ENCODE results near the gene DHX16. TPM values are rescaled to one million over a fixed set of nuclear protein-coding genes. Genes with fewer than 3 reads are reported as not detected.
A peak's percentile ranks its signal among the peaks of the same experiment; 100 is the strongest.

The DHX16 gene
- total RNA-seq, 5 donors from 2014 or later (not counting 1 experiment from before 2014, with no cell fraction given), result 29.0 to 51.9 (median 46.2) TPM

DNA sequence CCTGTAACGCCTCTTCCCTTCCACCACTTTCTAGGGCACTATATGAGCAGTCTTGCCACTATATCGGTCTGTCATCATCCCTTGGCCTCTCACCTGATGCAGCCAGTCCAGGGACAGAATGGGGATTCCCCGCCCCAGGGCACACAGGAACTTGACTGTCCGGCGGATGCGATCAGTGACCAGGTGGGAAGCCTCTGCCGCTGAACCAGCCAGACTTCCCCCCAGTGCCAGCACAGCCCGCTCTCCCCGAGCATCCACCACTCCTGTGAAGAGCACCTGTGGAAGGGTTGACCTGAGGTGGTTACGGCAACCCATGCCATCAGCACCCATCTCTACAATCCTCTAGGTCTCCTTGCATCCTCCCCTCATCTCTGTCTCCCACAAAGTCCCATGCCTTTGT, 30.2 kb upstream of the DHX16 start:
- WGBS (ENCODE audit: insufficient coverage), result 96% methylated on average over 6 of the region's 10 CpGs

DNA sequence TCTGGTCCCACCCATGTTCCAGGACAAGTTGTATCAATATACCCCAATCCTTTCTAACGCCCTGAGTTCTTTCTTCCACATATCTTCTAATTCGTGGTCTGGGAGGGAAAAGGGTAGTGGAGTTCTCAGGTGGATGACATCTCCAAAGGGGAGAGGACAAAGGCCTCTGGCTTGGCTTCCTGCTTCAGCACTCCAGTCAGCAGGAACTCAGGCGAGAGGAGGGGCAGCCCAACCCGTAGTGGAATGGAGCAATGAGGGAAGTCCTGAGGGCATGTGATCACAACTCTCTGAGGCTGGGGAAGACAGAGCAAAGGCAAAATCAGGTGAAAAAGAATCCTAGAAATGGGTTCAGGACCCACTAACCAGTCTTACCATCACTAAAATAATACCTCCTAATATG, 27.5 kb upstream of the DHX16 start:
- no peak overlapping the region for H3K27ac Mint-ChIP-seq
- Histone ChIP-seq H3K27me3 (replicated peaks in 1 of 2; ENCODE audit: control insufficient read depth in 2 of 2, extremely low read depth in 1 of 2, insufficient read depth in 2 of 2, low read length in 1 of 2) (no peaks in the 10 kb centered on the region), H3K36me3 (ENCODE audit: control insufficient read depth in 2 of 2, extremely low read depth in 1 of 2, insufficient read depth in 1 of 2, low read length in 1 of 2) (peaks cover 13 to 23% of the 10 kb centered on the region in 2 donors), H3K4me3 (ENCODE audit: control insufficient read depth in 1 of 2, extremely low read depth in 1 of 2, low read length in 1 of 2) (no peak overlapping the region), H3K9me3 (no peaks in the 10 kb centered on the region), H3K27ac (ENCODE audit: low read length) (no peak overlapping the region), H3K4me1 (ENCODE audit: control insufficient read depth in 1 of 2, extremely low read depth in 1 of 2, insufficient read depth in 2 of 2, low read length in 2 of 2) (no peaks in the 10 kb centered on the region)
- no peaks in the 10 kb centered on the region for H3K27me3 Mint-ChIP-seq
- POLR2A ChIA-PET, result interaction anchor here in 1 of 2 donors (0.6 kb wide), 1 partner anchor 539 kb away, joined by 5 read pairs; the partner anchor contains the start of gene TRIM10
- peaks cover 40% of the 10 kb centered on the region for H3K36me3 Mint-ChIP-seq
- DNase-seq (no peak), ATAC-seq (replicated peaks in 1 of 4) (no peak)
- H3K4me3 Mint-ChIP-seq, result no peak overlapping the region
- CTCF ChIA-PET, result interaction anchor here in 1 of 2 donors (0.5 to 1.0 kb wide), 2 partner anchors 21 to 147 kb away, joined by 3 to 5 read pairs; no protein-coding TSS in a partner anchor
- no CpG with 5 or more reads among the region's 4 CpGs for WGBS (ENCODE audit: insufficient coverage)
- no peaks in the 10 kb centered on the region for H3K9me3 Mint-ChIP-seq
- H3K4me1 Mint-ChIP-seq, result no peaks in the 10 kb centered on the region

More for the DNA sequence above, 30.2 kb upstream of the DHX16 start:
- no peaks in the 10 kb centered on the region for H3K4me1 Mint-ChIP-seq
- peaks cover 55% of the 10 kb centered on the region for H3K36me3 Mint-ChIP-seq
- Histone ChIP-seq H3K4me3 (ENCODE audit: control insufficient read depth in 1 of 2, extremely low read depth in 1 of 2, low read length in 1 of 2) (no peak overlapping the region), H3K27me3 (replicated peaks in 1 of 2; ENCODE audit: control insufficient read depth in 2 of 2, extremely low read depth in 1 of 2, insufficient read depth in 2 of 2, low read length in 1 of 2) (no peaks in the 10 kb centered on the region), H3K9me3 (no peaks in the 10 kb centered on the region), H3K36me3 (ENCODE audit: control insufficient read depth in 2 of 2, extremely low read depth in 1 of 2, insufficient read depth in 1 of 2, low read length in 1 of 2) (peaks cover 13 to 30% of the 10 kb centered on the region in 2 donors), H3K27ac (ENCODE audit: low read length) (no peak overlapping the region), H3K4me1 (ENCODE audit: control insufficient read depth in 1 of 2, extremely low read depth in 1 of 2, insufficient read depth in 2 of 2, low read length in 2 of 2) (no peaks in the 10 kb centered on the region)
- no peak overlapping the region for H3K27ac Mint-ChIP-seq
- ChIA-PET POLR2A (no interaction called here), CTCF (no interaction called here)
- no peak for DNase-seq
- no peaks in the 10 kb centered on the region for H3K27me3 Mint-ChIP-seq
- no peak overlapping the region for H3K4me3 Mint-ChIP-seq
- ATAC-seq (replicated peaks in 1 of 4), result no peak
- H3K9me3 Mint-ChIP-seq, result no peaks in the 10 kb centered on the region

DNA sequence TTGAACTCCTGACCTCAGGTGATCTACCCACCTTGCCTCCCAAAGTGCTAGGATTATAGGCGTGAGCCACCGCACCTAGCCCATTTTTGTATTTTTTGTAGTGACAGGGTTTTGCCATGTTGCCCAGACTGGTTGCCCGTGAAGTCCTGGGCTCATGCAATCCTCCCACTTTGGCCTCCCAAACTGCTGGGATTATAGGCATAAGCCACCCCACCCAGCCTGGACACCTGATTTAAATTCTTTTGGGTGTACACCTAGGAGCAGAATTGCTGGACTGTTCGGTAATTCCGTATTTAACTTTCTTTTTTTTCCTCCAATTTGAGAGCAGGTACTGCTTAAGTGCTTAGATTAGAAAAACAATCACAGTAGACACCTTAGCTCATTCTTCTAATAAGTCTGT, 23.6 kb upstream of the DHX16 start:
- POLR2A ChIA-PET, result no interaction called here

DNA sequence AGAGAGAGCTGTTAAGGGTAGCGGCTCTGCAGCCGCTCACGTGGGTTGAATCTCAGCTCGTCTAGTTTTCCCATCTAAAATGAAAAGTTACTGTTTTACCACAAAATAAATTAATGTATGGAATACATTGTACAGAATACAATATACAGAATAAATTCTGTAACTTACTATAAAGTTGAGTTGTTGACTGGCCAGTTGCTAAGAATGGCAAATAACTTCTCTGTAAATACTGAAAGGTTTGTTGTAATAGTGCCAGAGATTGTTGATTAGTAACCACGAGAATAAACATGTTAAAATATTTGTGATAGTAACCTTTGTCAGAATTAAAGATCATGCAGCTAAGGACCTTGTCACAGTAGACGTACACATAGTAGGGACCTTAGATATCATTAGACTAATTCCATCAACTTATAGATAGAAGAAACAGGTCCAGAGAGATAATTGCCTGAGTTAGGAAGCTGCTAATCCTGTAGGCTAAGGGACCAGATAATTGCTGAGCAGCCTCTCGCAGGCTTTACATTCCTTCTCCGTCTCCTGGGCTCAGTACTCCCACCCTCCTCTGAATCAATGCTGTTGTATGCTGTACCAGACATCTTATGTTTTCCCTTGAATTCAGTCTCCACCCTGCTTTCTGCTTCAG, 18.5 kb upstream of the DHX16 start:
- H3K27me3 Mint-ChIP-seq, result no peaks in the 10 kb centered on the region
- peaks cover 41 to 46% (median 45%) of the 10 kb centered on the region in 3 donors for H3K4me1 Mint-ChIP-seq
- no peaks in the 10 kb centered on the region for H3K36me3 ChIP-seq (ENCODE audit: control insufficient read depth in 2 of 2, extremely low read depth in 1 of 2, insufficient read depth in 1 of 2, low read length in 1 of 2)
- peak overlapping the region; percentile 20 for H3K27ac ChIP-seq (ENCODE audit: low read length)
- CTCF ChIA-PET, result interaction anchor here in 1 of 2 donors (0.7 to 1.5 kb wide), 3 partner anchors 12 to 39 kb away, joined by 3 to 4 read pairs (median 4); partner anchors contain the start of gene DHX16
- H3K4me1 ChIP-seq (ENCODE audit: control insufficient read depth in 1 of 2, extremely low read depth in 1 of 2, insufficient read depth in 2 of 2, low read length in 2 of 2), result peaks cover 21 to 42% of the 10 kb centered on the region in 2 experiments
- ATAC-seq (replicated peaks in 1 of 4) (no peak), DNase-seq (no peak)
- POLR2A ChIA-PET, result no interaction called here
- no peaks in the 10 kb centered on the region for H3K9me3 Mint-ChIP-seq
- H3K27ac Mint-ChIP-seq, result peak overlapping the region; percentile 84 to 87
- 100% methylated on average over 1 of the region's 8 CpGs for WGBS (ENCODE audit: insufficient coverage)
- no peaks in the 10 kb centered on the region for H3K27me3 ChIP-seq (replicated peaks in 1 of 2; ENCODE audit: control insufficient read depth in 2 of 2, extremely low read depth in 1 of 2, insufficient read depth in 2 of 2, low read length in 1 of 2)
- H3K4me3 Mint-ChIP-seq, result peak overlapping the region; percentile 82 to 96 (median 86)
- no peaks in the 10 kb centered on the region for H3K9me3 ChIP-seq
- no peaks in the 10 kb centered on the region for H3K36me3 Mint-ChIP-seq
- peak overlapping the region; percentile 57 to 72 for H3K4me3 ChIP-seq (ENCODE audit: control insufficient read depth in 1 of 2, extremely low read depth in 1 of 2, low read length in 1 of 2)

More for the DNA sequence above, 23.6 kb upstream of the DHX16 start:
- ATAC-seq (replicated peaks in 1 of 4) (no peak), DNase-seq (no peak)
- peaks cover 11% of the 10 kb centered on the region for H3K36me3 Mint-ChIP-seq
- CTCF ChIA-PET, result no interaction called here
- Histone ChIP-seq H3K27ac (ENCODE audit: low read length) (no peak overlapping the region), H3K36me3 (ENCODE audit: control insufficient read depth in 2 of 2, extremely low read depth in 1 of 2, insufficient read depth in 1 of 2, low read length in 1 of 2) (peaks cover 0 to 3% of the 10 kb centered on the region in 2 donors), H3K9me3 (no peaks in the 10 kb centered on the region), H3K4me3 (ENCODE audit: control insufficient read depth in 1 of 2, extremely low read depth in 1 of 2, low read length in 1 of 2) (no peak overlapping the region), H3K4me1 (ENCODE audit: control insufficient read depth in 1 of 2, extremely low read depth in 1 of 2, insufficient read depth in 2 of 2, low read length in 2 of 2) (peaks cover under 1 to 2% of the 10 kb centered on the region in 2 experiments), H3K27me3 (replicated peaks in 1 of 2; ENCODE audit: control insufficient read depth in 2 of 2, extremely low read depth in 1 of 2, insufficient read depth in 2 of 2, low read length in 1 of 2) (no peaks in the 10 kb centered on the region)
- no peaks in the 10 kb centered on the region for H3K27me3 Mint-ChIP-seq
- H3K9me3 Mint-ChIP-seq, result no peaks in the 10 kb centered on the region
- 100% methylated on average over 2 of the region's 5 CpGs for WGBS (ENCODE audit: insufficient coverage)
- no peak overlapping the region for H3K4me3 Mint-ChIP-seq
- H3K27ac Mint-ChIP-seq, result no peak overlapping the region
- H3K4me1 Mint-ChIP-seq, result peaks cover 4 to 6% (median 4%) of the 10 kb centered on the region in 3 donors

DNA sequence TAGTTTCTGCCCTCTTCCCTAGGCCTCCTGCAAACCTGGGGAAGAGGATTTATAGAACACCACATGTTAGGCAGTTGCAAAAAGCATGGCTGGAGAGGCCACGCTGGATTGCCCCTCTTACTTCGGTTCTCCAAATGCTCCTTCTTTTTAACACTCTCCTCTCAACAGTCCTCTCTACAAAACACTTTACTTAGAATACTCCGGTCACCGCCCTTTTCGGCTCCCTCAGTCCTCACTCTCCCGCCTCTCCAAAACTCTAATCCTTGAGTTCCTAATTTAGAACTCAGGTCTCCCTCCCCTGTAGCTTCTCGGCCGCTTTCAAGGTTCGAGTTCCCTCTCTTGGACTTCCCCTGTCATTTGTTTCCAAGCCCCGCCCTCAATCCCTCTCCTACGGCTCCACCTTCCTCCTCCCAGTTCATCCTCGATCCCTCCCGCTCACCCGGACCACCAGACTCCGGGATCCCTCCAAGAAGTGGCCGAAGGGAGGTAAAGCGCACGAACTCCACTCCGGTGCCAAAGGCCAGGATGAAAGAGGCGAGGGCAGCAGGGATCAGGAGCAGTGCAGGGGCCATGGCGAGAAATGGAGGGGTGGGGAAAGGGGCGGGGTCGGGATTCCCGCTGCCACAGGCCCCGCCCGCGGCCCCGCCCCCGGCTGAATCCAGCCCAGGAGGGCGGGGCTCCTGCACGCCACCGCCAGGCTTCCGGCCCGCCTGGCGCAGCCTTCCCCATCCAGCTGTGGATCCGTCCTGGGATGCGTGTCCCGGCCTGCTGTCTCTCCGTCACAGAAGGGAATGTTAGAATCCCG, 17.8 kb upstream of the DHX16 start, which contains the start of gene NRM:
NRM (minus strand) TSS at position 582 of the 805 bp plus-strand sequence; CDS start at position 572, 10 bp downstream.
- ATAC-seq (replicated peaks in 1 of 4) (peak; percentile 28 to 40 (median 34)), DNase-seq (peak in 31 of 35 experiments; percentile 17 to 82 (median 44))
- 5% methylated on average over 38 of the region's 40 CpGs for WGBS (ENCODE audit: insufficient coverage)
- peak within 1 kb of the TSS; percentile 86 to 96 (median 92) for H3K4me3 Mint-ChIP-seq
- H3K4me1 Mint-ChIP-seq, result peaks cover 41 to 52% (median 46%) of the 10 kb centered on the region in 3 donors
- no peaks in the 10 kb centered on the region for H3K27me3 ChIP-seq (replicated peaks in 1 of 2; ENCODE audit: control insufficient read depth in 2 of 2, extremely low read depth in 1 of 2, insufficient read depth in 2 of 2, low read length in 1 of 2)
- H3K36me3 ChIP-seq (ENCODE audit: control insufficient read depth in 2 of 2, extremely low read depth in 1 of 2, insufficient read depth in 1 of 2, low read length in 1 of 2), result no peaks in the 10 kb centered on the region
- peak within 1 kb of the TSS; percentile 49 for H3K27ac ChIP-seq (ENCODE audit: low read length)
- H3K27me3 Mint-ChIP-seq, result no peaks in the 10 kb centered on the region
- no peaks in the 10 kb centered on the region for H3K9me3 Mint-ChIP-seq
- H3K36me3 Mint-ChIP-seq, result no peaks in the 10 kb centered on the region
- H3K27ac Mint-ChIP-seq, result peak within 1 kb of the TSS; percentile 87 to 88
- H3K9me3 ChIP-seq, result no peaks in the 10 kb centered on the region
- H3K4me1 ChIP-seq (ENCODE audit: control insufficient read depth in 1 of 2, extremely low read depth in 1 of 2, insufficient read depth in 2 of 2, low read length in 2 of 2), result peaks cover 21 to 42% of the 10 kb centered on the region in 2 experiments
- peak within 1 kb of the TSS; percentile 57 to 72 for H3K4me3 ChIP-seq (ENCODE audit: control insufficient read depth in 1 of 2, extremely low read depth in 1 of 2, low read length in 1 of 2)
- POLR2A ChIA-PET, result interaction anchor here in 1 of 2 donors (0.6 kb wide), 1 partner anchor 44 kb away, joined by 5 read pairs; no protein-coding TSS in a partner anchor
- CTCF ChIA-PET, result interaction anchor here in 1 of 2 donors (0.7 to 1.5 kb wide), 2 partner anchors 18 to 40 kb away, joined by 3 to 4 read pairs; partner anchors contain the start of gene DHX16

DNA sequence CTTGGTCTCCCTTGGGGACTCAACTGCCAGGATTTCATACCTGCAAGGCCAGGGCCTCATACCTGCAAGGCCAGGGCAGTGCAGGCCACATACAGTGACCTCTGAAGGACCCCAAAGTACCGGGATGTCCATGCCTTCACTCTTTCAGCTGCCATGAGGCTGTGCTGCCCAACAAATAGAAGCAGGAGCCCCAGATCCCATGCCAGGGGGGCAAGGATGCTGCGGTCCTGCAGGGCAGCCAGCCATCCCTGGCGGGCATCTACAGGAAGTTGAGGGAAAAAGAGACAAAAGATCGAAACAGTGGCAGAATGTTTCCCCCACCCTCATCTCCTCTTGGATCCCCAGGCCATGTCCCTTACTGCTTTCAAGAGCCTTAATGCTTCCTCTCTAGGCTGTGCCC, 17.2 kb upstream of the DHX16 start:
- H3K27ac Mint-ChIP-seq, result peak overlapping the region; percentile 83 to 88
- no peaks in the 10 kb centered on the region for H3K9me3 ChIP-seq
- H3K4me3 ChIP-seq (ENCODE audit: control insufficient read depth in 1 of 2, extremely low read depth in 1 of 2, low read length in 1 of 2), result peak overlapping the region in 1 of 2 donors; percentile 32
- H3K36me3 ChIP-seq (ENCODE audit: control insufficient read depth in 2 of 2, extremely low read depth in 1 of 2, insufficient read depth in 1 of 2, low read length in 1 of 2), result no peaks in the 10 kb centered on the region
- peaks cover 21 to 42% of the 10 kb centered on the region in 2 experiments for H3K4me1 ChIP-seq (ENCODE audit: control insufficient read depth in 1 of 2, extremely low read depth in 1 of 2, insufficient read depth in 2 of 2, low read length in 2 of 2)
- no peaks in the 10 kb centered on the region for H3K27me3 ChIP-seq (replicated peaks in 1 of 2; ENCODE audit: control insufficient read depth in 2 of 2, extremely low read depth in 1 of 2, insufficient read depth in 2 of 2, low read length in 1 of 2)
- ATAC-seq (replicated peaks in 1 of 4) (no peak), DNase-seq (no peak)
- 77% methylated on average over 2 of the region's 4 CpGs for WGBS (ENCODE audit: insufficient coverage)
- POLR2A ChIA-PET, result interaction anchor here in 1 of 2 donors (0.6 kb wide), 1 partner anchor 43 kb away, joined by 5 read pairs; no protein-coding TSS in a partner anchor
- H3K27ac ChIP-seq (ENCODE audit: low read length), result peak overlapping the region; percentile 49
- H3K4me1 Mint-ChIP-seq, result peaks cover 41 to 58% (median 46%) of the 10 kb centered on the region in 3 donors
- no peaks in the 10 kb centered on the region for H3K36me3 Mint-ChIP-seq
- CTCF ChIA-PET, result no interaction called here
- H3K4me3 Mint-ChIP-seq, result peak overlapping the region; percentile 86 to 96 (median 92)
- no peaks in the 10 kb centered on the region for H3K9me3 Mint-ChIP-seq
- H3K27me3 Mint-ChIP-seq, result no peaks in the 10 kb centered on the region

Data from T-cell (primary cell).